NCI-H146 treated with DMSO at 0.1 percent for 48 hours (cell line): ENCODE data around the gene RAD51AP1.

Source experiments
- DNase-seq: peaks from one replicate; lab custom pipeline; 2025; ENCODE audit not compliant: unreplicated experiment; lab: John Stamatoyannopoulos, UW

The RAD51AP1 gene

DNA sequence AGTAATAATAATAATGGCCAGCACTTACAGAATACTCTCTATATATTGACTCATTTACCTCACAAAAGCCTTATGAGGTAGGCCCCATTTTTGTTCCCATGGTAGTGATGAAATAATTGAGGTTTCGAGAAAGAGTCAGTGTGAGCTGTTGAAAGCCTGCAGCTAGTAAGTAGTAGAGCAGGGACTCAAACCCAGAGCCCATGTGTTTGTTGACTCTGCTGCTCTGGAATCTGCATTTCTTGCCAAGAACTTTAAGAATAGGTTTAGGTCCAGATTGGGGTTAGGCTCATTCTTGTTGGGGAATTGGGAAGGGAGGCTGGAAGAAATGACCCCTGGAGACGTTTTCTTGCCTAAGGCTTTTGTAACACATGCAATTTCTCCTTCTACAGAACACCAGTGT is 51.3 kb downstream of the RAD51AP1 start:
- no peak for DNase-seq

DNA sequence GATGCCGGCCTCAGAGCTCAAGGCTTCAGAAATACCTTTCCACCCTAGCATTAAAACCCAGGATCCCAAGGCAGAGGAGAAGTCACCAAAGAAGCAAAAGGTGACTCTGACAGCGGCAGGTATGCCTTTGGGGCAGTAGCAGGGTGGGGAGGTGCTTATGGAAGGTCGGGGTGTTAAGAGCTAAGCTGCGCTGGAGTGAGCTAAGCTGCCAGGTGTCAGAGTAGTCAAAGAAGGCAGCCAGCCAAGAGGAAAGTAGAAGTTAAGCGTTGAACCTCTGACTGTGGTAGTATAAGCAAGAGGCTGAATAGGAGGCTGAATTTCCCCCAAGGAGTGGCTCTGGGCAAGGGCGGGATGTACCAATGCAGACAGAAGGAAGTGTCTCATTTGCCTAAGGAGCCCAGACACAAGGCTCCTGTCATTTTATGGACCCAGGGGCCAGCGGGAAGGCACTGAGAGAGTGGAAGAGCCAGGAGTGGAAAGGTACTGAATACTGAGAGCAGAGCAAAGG is 52.5 kb downstream of the RAD51AP1 start:
- no peak for DNase-seq

GRCh38 chr12:4595881-4596280 is 57.2 kb downstream of the RAD51AP1 start:
- DNase-seq: no peak

- no peak for DNase-seq
Measured at GRCh38 chr12:4603421-4603820, 64.7 kb downstream of the RAD51AP1 start.

- no peak for DNase-seq
Measured at GRCh38 chr12:4603946-4604345, 65.3 kb downstream of the RAD51AP1 start.

GRCh38 chr12:4604684-4605193 is 66.0 kb downstream of the RAD51AP1 start:
- peak; percentile 87 for DNase-seq

DNA sequence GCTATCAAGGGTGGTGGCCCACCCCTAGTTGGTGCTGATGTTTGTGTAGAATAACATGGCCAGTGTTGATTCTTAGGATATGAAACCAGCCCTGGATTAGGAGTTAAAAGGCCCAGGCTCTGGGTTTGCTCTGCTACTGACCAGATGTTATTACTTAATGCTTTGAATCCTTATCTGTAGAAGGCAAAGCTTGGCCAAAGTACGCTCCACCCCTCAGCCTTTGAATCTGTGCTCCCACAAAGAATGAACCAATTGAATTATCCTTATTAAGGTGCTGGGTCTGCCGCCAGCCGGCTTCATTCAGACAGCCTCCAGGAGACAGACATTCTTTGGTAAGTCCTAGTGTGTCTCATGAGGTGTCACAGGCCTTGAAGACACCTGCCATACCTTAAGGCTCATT is 68.4 kb downstream of the RAD51AP1 start:
- DNase-seq: no peak

GRCh38 chr12:4609071-4609470 is 70.4 kb downstream of the RAD51AP1 start:
- no peak for DNase-seq
